HG03460 (cell line): ENCODE data around the gene INTS1.
A peak's percentile ranks its signal among the peaks of the same experiment; 100 is the strongest.

ENCODE experiments used
- ATAC-seq: cut with Tn5 transposase; IDR thresholded peaks from one replicate; pipeline ENCODE4 v1.9.1; 2021; ENCODE audit not compliant: unreplicated experiment

INTS1 gene, protein sequence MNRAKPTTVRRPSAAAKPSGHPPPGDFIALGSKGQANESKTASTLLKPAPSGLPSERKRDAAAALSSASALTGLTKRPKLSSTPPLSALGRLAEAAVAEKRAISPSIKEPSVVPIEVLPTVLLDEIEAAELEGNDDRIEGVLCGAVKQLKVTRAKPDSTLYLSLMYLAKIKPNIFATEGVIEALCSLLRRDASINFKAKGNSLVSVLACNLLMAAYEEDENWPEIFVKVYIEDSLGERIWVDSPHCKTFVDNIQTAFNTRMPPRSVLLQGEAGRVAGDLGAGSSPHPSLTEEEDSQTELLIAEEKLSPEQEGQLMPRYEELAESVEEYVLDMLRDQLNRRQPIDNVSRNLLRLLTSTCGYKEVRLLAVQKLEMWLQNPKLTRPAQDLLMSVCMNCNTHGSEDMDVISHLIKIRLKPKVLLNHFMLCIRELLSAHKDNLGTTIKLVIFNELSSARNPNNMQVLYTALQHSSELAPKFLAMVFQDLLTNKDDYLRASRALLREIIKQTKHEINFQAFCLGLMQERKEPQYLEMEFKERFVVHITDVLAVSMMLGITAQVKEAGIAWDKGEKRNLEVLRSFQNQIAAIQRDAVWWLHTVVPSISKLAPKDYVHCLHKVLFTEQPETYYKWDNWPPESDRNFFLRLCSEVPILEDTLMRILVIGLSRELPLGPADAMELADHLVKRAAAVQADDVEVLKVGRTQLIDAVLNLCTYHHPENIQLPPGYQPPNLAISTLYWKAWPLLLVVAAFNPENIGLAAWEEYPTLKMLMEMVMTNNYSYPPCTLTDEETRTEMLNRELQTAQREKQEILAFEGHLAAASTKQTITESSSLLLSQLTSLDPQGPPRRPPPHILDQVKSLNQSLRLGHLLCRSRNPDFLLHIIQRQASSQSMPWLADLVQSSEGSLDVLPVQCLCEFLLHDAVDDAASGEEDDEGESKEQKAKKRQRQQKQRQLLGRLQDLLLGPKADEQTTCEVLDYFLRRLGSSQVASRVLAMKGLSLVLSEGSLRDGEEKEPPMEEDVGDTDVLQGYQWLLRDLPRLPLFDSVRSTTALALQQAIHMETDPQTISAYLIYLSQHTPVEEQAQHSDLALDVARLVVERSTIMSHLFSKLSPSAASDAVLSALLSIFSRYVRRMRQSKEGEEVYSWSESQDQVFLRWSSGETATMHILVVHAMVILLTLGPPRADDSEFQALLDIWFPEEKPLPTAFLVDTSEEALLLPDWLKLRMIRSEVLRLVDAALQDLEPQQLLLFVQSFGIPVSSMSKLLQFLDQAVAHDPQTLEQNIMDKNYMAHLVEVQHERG (N-terminal part only)

DNA sequence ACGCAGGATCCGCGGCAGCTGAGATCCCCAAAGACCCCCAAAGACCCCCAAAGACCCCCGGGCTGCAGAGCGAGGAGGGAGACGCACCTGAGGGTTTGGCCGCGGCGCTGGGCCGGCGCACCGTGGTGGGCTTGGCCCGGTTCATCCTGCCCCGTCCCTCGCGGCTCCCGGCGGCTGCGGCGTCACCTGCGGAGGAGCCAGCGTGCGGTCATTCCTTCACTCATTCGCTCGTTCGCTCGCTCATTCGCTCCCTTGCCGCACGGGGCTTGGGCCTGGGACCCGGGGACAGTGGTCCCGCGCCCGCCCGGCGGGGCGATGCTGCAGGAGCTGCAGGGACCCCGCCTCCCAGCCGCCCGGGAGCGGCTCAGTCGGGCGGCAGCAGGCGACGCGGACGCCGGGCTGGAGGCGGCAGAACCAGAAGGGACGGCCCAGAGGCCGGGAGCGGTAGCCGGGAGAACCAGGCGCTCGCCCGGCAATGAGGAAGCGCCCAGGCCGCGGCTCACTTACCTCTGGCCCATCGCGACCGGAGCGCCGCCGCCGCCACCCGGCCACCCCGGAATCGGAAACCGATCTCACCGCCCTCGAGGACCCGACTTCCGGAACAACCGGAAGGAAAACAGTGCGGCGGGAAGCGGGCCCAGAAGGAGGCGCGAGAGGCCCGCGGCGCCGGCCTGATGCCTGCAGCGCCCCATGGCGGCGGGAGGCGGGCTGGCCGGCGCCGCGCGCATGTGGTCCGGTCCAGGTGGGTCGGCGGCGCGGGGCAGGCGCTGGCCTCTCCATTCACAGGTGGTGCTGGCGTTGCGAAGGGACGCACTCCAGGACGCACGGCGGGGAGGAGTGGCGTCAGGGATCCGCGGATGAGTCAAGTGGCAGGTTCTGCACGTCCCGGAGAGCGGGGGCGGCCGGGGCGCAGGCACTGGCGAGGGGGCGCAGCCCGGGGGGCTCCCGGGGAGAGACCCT lies at the start of gene INTS1:
TSS of gene INTS1 (minus strand) at position 574 of the 960 bp plus-strand sequence. CDS start at position 145, 429 bp downstream.
- ATAC-seq = peak; percentile 79

DNA sequence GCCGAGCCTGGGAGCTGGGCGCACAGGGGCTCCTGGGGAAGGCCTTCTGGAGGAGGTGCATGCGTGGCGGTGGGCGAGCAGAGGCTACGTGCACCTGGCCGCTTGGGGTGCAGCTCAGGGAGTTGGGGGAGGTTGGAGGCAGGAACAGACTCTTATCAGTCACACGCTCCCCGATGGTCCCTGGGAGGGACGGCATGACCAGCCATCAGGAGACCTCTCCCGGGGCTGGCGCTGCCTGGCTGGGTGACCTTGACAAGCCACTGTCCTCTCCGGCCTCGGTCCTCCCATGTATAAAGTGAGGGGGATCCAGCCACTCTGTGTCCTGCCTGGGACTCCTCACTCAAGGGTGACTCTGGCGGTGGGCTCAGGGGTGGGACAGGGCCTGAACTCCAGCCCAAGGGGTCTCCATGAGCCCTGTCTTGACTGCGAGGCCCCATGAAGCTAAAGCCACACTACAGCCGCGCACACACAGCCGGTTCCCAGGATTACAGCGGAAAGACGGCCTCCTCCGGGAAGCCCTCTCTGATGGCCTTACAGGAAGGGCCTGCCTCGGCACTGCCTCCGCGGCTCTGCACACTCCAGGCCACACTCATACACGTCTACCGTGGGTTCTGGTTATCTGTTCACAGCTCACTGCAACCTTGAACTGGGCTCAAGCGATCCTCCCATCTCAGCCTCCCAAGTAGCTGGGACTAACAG lies 49.5 kb upstream of the INTS1 start:
- no peak for ATAC-seq

DNA sequence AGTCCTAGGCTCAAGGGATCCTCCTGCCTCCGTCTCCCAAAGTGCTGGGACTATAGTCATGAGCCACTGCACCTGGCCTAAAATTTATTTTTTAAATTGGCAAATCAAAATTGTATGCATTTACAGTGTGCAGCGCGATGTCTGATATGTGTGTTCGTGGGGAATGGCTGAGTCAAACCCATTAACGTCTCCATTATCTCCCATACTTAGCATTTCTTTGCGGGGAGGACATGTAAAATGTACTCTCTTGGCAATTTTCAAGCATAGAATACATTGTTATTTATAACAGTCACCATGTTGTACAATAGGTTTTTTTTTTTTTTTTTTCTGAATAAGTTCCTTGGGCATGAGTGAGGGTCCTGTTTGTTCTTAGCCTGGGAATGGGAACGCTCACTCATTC lies 48.0 kb upstream of the INTS1 start:
- ATAC-seq = no peak

DNA sequence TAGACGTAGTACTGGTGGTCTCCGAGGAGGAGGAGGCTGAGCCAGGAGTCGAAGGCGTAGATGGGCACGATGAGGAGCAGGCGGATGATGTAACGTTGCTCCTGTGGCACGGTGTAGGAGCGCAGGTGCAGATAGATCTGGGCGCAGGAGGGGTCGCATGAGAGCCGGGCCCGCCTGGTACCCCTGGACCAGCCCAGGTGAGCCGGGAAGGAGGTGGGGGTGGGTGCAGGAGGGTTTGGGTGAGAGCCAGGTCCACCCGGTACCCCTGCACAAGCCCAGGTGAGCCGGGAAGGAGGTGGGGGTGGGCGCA lies 46.6 kb upstream of the INTS1 start:
- no peak for ATAC-seq

DNA sequence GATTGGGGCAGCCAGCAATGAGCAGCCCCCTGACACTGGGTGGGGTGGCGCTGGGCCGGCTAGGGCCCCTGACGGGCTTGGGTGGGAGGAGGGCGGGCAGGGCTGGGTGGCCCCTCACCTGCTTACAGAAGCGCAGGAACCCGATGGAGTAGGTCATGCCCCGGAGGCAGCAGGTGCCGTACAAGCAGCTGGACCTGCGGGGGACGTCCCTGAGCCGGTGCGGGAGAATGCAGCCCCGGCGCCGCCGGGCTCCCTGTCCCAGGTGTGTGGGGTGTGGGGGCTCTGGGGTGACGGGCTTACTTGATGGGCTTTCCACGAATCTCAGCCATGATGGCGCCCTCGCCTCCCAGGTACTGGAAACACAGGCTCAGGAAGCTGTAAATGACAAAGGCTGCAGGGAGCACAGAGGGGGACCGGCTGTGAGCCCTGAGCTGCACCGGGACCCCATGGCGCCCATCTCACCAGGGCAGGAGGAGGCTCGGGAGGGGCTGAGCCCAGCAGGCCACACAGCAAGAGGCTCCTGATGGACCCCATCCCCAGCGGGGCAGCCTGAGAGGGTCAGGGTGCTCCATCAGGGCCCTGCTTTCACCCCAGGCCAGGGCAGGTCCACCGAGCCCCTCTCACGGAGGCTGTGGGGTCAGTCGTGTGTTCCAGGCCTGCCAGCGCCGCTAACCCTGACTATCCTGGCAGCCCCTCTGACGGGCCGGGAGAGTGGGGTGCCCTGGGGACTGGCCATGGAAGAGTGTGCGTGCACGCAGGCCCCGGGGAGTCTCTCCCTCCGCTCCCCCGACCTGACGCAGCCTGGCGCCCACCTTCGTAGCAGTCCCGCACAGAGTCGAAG lies 46.0 kb upstream of the INTS1 start:
- ATAC-seq = no peak

DNA sequence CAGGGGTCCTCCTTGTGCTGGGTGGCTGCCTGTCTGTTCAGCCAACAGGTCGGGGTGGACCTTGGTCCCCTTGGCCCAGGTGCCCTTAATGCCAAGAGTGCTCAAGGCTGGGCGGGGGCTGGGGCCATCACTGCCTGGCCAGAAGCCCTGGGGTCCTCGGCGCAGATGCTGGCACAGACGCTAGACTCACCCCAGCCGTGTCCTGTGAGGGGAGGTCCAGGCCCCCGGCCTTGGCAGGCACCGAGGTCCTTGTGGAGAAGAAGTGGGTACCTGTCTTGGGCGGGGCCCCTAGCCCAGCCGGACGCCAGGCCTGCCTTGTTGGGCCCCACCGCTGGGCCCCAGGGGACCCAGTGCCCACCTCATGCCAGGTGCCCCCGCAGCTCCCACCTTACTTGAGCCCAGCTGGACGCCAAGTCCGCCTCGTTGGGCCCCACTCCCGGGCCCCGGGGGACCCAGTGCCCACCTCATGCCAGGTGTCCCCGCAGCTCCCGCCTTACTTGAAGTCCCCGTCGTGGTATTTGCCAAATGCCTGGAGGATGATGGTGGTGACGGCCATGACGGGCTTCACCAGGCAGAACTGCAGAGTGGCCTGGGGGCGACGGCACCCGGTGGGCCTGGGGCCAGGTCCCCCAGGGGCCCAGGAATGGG lies 45.3 kb upstream of the INTS1 start:
- no peak for ATAC-seq

DNA sequence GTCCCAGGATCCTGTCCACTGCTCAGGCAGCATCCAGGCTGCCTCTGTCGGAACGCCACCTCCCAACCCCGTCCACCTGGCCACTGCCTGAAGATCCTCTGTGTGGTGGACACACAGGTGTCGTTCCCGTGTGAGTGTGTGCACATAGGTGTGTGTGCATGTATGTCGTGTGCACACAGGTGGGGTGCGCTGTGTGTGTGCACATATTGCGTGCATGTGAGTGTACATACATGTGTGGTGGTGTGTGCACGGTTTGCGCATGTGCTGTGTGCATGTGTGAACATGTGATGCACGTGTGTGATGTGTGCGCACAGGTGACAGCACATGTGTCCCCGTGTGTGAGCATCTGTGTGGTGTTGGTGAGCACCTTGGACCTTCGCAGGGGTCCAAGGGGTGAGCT lies 44.8 kb upstream of the INTS1 start:
- no peak for ATAC-seq

DNA sequence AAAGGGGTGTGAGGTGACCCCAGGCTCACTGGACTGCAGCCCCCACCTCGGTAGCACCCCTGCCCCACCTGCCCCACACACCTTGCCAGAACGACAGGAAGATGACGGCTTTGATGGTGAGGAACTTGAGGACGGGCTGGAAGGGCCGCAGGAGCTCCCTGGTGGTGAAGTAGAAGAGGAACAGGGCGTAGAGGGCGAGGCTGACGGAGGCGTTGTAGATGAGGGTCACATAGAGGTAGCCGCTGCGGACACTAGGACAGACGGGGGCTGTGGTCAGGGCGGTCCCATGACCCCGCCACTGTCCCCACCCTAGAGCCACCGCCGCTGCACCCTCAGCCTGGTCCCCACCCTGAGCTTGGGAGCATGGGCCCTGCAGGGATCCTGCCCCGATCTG lies 44.2 kb upstream of the INTS1 start:
- ATAC-seq = no peak

DNA sequence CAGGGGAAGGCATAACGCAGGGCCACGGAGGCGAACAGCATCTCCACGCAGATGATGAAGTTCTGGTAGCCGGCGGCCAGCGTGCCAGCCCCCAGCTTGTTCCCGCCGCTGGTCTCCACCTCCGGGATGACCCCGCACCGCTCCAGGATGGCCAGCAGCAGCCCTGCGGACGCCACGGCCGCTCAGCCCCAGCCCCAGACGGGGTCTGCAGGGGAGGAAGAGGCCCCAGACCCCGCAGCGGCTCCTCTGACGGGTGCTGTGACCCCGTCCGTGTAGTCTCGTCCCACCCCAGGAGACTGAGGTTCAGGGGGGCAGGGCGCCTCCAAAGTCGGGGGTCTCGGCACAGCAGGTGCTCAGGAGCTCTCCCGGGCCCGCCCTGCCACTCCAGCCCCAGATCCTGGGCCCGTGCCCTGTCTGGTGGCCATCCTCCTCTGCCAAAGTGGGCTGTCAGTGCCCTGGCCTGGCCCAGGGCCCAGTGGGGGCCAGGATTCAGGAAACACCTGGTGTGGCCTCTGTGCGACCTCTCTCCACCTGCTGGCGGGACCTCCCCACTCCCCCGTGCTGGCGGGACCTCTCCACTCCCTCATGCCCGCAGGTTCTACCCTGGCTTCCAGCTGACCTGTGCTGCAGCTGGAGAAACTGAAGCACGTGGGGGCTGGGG lies 43.7 kb upstream of the INTS1 start:
- ATAC-seq = no peak

DNA sequence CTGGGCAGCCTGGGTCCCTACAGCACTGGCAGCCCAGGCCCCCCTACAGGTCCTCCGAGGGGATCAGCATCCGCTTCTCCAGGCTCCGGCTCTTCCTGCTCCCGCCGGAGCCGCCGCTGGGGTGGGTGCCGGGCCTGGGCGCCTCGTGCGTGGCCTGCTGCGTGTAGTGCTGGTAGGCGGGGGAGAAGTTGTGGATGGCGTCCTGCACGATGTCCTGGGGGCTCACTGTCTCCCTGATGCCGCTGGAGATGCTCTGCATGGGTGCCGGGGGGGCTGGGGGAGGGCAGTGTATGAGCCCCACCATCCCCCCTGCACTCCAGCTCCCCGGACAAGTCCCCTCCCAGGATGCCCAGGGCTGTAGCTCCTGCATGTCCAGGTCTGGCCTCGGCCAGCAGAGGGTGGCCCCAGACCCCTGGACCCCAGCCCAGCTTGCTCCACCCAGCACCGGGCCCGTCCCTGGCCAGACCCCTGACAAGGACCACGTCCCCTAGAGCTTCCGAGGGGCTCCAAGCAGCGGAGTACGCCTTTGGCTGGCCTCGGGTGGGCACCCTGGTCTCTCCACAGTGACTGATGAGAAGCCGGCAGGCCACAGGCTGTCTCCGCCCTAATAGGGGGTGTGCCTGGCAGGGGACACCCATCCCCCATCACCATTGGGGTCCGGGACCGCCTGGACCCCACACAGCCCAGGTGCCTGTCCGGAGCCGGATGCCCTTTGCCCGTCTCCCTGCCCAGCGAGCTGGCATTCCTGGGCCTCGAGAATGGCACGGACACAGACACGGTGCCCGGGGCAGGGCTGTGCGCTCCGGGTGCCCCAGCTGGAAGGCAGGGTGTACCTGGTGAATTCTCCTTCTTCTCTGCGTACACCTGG lies 43.0 kb upstream of the INTS1 start:
- ATAC-seq = no peak

DNA sequence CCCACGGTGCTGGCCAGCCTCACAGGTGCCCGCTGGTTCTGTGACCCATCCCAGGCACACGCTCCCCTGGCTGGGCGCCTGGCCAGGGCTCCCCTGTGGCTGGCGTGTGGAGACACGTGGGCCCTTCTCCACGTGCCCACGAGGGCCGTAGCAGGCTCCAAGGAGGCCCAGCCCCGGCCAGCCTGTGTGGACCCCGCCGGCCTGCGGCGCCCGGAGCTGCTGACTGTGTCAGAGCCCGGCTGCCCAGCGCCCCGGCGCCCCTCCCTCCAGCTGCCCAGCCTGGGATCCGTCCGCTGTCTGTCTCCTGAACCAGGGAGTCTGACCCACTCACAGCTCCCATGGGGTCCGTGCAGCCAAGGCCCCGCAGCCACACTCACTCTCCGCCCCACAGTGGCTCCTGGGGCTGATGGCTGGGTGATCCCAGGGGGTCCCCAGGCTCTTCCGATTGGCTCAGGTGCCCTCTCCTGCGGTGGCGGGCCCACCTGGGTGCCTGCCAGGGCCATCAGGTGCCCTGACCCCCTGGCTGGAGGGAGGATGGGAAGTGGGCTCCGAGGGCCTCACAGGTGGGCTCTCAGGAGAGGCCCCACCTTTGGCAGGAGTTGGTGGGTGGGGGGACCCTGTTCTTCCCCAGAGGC lies 42.2 kb upstream of the INTS1 start:
- no peak for ATAC-seq

DNA sequence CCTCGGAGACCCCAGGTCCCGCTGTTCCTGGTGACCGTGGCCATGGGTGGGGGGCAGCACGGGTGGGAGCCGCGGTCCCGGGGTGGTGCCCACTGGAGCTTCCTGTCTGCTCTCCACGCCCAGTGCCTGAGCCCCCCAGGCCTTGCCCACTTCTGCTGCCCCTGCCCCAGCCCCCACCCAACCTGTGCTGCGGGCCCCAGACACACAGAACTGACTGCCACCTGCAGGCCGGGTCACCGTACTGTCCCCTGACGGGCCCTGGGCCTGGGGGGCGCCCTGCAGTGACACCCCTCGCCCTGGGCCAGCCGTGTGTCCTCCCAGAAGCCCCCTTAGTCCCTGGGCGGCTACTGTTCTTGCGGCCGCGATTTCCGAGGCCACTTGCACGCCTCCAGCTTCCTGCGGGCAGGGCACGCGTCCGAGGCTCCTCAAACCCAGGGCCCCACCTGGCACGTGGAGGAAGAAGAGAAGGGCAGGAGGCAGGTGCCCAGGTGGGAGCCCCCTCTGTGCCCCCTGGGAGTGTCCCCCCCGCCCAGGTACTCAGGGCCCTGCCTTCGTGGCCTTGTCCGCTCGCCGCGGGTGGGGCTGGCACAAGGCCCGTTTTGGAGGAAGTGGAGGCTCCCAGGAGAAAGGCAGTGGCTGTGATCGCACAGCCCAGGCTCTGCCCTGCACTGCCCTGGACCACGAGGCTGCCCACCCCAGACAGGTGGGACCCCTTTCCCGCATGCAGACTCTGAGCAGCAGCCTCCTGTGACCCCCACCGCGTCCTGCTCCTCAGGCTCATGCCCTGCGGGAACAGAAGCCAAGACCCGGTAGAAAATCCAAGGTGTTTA lies 41.4 kb upstream of the INTS1 start:
- no peak for ATAC-seq

DNA sequence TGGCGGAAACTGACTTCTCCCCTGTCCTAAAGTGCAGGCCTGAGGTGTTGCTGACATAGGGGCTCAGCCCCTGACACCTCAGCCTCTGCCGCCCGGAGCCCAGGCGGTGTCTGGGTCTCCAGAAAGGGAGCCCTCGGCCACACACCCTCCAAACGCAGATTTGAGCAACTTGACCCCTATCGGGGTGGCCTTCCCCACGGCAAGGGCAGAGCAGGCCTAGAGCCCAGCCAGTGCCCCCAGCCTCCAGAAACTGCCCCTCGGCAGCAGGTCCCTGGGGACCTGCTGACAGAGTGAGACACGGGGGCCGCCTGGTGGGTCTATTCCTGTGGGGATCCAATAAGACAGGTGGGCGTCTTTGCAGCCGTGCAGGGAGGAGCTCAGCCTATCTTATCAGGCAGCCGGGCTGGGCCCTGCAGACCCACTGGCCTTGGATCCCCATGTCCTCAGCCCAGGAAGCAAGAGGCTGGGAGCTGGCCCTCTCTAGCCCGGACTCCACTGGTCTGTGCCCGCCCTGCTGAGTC lies 40.8 kb upstream of the INTS1 start:
- ATAC-seq = no peak

DNA sequence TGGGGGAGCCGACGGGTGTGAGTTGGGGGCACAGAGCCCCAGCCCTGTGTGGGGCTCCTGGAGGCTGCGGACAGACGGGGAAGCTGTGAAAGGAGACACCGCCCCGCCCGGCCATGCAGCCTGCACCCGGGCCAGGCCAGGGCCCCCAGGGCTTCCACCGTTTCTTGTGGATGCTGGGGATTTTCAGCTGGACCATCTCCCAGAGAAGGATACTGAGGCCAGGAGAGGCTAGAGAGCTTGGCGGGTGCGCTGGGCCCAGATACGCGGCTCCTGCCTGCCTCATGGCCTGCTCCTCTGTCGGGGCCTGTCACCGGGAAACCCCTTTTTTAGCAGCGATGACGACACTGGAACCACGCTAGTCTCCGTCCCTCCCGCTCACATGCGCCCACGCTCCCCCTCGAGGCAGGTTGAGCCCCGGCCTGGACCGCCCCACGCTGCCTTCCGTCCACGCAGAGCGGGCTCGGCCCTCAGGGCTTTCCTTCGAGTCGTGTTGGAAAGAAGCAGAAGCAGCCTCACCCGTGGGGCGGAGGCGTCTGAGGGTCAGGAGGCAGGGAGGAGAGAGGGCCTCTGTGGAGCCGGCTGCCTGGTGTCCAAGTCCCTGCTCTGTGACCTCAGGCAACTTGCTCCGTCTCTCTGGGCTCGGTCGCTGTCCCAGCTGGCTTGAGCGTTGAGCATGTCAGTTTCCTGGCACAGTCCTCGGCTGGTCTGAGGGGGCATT lies 40.1 kb upstream of the INTS1 start:
- no peak for ATAC-seq

DNA sequence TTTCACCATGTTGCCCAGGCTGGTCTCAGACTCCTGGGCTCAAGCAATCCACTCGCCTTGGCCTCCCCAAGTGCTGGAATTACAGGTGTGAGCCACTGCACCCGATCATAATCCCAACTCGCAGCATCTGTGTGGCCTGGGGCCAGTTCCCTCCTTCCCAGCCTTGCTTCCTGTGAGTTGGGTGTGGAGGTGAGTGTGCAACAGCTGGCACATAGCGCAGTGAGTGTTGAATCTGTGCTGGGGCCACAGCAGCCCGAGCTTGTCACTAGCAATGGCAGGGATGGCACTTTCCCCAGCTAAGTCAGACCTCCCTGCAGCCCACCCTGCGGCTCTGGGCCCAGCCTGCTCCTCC lies 39.6 kb upstream of the INTS1 start:
- no peak for ATAC-seq
